ENCODE data around the gene PCLO.

DNA sequence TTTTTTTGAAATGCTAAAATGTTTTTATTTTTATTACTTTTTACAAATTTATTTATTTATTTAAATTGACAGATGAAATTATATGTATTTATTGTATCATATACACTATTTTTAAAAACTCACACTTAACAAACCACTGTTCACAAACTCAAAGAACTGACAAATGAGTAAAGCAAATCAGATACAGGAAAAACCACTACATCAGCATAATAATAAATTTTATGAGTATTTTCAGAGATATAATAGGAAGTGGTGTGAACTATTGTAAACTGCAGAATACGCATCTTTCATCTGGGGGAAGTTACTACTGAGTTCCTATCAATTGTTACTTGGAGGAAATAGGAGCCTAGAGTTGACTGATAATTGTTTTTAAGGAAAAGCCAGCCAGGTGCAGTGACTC lies 150.7 kb downstream of the PCLO start:
- TF ChIP-seq, protein P1, sequence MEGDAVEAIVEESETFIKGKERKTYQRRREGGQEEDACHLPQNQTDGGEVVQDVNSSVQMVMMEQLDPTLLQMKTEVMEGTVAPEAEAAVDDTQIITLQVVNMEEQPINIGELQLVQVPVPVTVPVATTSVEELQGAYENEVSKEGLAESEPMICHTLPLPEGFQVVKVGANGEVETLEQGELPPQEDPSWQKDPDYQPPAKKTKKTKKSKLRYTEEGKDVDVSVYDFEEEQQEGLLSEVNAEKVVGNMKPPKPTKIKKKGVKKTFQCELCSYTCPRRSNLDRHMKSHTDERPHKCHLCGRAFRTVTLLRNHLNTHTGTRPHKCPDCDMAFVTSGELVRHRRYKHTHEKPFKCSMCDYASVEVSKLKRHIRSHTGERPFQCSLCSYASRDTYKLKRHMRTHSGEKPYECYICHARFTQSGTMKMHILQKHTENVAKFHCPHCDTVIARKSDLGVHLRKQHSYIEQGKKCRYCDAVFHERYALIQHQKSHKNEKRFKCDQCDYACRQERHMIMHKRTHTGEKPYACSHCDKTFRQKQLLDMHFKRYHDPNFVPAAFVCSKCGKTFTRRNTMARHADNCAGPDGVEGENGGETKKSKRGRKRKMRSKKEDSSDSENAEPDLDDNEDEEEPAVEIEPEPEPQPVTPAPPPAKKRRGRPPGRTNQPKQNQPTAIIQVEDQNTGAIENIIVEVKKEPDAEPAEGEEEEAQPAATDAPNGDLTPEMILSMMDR (IDR thresholded peaks at IDR 0.05): no peak
- TF ChIP-seq EP300 (IDR thresholded peaks at IDR 0.05) (no peak), POLR2AphosphoS5 (IDR thresholded peaks at IDR 0.05) (no peak), POLR2A (IDR thresholded peaks at IDR 0.05) (no peak)
